GM18858 (cell line): ENCODE results near the gene PATZ1.
"Not testable (repeated sequence)": the region's sequence is repeated elsewhere in the genome, so short reads cannot be mapped to it uniquely, and the experiment has no call there.

Source experiments
- ATAC-seq: cut with Tn5 transposase; IDR thresholded peaks from one replicate; pipeline ENCODE4 v1.9.1; 2021; ENCODE audit not compliant: unreplicated experiment

Gene PATZ1, protein sequence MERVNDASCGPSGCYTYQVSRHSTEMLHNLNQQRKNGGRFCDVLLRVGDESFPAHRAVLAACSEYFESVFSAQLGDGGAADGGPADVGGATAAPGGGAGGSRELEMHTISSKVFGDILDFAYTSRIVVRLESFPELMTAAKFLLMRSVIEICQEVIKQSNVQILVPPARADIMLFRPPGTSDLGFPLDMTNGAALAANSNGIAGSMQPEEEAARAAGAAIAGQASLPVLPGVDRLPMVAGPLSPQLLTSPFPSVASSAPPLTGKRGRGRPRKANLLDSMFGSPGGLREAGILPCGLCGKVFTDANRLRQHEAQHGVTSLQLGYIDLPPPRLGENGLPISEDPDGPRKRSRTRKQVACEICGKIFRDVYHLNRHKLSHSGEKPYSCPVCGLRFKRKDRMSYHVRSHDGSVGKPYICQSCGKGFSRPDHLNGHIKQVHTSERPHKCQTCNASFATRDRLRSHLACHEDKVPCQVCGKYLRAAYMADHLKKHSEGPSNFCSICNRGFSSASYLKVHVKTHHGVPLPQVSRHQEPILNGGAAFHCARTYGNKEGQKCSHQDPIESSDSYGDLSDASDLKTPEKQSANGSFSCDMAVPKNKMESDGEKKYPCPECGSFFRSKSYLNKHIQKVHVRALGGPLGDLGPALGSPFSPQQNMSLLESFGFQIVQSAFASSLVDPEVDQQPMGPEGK

DNA sequence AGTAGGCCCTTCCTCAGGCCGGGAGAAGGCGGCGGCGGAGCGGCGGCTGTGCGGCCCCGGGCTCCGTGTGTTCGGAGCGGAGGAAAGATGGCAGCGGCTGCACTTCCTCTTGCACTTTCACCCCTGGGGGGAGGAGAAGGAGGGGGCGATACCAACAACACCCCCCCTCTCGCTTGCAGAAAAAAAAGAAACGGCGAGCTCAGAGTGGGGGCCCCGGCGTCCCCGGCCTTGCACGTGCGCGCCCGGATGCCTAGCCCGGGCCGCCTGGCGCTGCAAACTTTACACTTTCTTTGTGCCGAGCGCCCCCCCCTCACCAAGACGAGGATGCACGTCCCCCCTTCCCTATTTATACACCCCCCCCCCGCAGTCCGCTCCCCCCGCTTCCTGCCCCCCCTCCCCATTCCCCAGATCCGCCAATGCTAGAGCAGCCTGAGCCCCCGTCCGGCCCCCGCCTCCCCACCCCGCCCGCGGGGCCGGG is at the start of gene PATZ1:
Gene PATZ1, minus strand, starts transcription at position 92 of the 478 bp plus-strand sequence. CDS start 744 bp downstream, outside the sequence.
- ATAC-seq, result no peak

DNA sequence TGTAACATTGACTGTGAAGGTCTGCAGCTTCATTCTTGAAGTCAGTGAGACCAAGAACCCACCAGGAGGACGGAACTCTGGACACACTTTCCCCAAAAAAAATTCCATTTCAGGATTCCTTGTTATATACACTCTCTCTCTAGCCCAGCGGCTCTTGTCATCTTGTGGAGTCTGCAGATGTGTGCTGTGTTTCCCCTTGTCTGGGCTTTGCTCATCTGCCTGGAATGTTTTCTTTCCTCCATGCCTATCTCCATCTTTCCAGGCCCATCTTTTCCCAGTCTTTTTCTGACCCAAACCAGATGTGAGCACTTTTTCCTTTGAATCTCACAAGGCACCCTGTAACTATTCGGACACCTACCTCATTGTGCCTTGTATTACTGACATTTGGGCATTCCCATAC is 48.2 kb upstream of the PATZ1 start:
- no peak for ATAC-seq

DNA sequence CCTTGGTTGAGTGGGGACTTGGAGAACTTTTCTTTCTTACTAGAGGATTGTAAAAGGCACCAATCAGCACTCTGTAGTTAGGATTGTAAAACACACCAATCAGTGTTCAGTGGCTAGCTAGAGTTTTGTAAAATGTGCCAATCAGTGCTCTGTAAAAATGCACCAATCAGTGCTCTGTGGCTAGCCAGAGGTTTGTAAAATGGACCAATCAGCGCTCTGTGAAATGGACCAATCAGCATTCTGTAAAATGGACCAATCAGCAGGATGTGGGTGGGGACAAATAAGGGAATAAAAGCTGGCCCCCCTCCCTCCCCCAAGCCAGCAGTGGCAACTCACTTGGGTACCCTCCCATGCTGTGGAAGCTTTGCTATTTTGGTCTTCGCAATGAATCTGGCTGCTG is 47.7 kb upstream of the PATZ1 start:
- ATAC-seq, result no peak

DNA sequence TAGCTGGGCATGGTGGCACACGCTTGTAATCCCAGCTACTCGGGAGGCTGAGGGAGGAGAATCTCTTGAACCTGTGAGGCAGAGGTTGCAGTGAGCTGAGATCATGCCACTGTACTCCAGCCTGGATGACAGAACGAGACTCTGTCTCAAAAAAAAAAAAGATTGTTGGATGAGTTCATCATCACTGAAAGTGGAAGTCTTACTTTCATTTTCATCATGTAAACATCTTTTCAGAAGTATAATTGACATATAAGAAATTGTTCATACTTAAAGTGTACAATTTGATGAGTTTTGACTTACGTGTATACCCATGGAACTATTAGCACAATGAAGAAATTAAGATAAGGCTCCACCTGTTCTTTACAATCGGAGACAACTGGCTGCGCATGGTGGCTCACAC is 32.5 kb upstream of the PATZ1 start:
- not testable (repeated sequence) for ATAC-seq

DNA sequence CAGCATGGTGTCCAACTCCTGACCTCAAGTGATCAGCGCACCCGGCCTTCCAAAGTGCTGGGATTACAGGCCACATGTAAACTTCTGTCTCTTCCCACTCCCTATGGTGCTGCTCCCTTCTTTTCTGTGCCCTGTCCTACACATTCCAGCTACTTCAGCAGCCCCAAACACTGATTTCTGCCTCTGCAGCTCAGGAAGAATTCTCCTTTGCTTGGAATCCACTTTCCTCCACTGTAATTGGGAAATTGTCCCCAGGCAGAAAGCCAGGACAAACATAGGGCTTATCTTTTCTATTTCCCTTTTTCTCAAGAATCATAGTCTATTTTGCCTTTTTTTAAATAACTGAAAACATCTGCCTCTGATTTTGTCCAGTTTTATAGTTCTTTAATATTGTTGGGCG is 32.0 kb upstream of the PATZ1 start:
- no peak for ATAC-seq

DNA sequence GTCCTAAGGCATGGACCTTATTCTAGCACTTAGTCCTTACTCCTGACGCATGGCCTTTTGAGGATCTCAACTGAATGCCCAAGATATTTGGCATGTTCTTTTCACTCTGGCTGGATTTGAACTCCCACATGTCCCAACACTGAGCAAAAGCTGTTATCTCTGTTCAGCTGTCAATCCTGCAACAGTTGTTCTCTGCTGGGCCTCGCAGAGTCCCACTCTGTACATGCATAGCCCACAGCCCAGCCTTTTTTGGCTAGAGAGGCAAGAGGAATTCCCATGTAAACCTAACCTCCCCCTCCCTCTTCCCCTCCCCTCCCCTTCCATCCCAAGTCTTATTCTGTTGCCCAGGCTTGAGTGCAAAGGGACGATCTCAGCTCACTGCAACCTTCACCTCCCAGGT is 31.5 kb upstream of the PATZ1 start:
- ATAC-seq, result no peak

DNA sequence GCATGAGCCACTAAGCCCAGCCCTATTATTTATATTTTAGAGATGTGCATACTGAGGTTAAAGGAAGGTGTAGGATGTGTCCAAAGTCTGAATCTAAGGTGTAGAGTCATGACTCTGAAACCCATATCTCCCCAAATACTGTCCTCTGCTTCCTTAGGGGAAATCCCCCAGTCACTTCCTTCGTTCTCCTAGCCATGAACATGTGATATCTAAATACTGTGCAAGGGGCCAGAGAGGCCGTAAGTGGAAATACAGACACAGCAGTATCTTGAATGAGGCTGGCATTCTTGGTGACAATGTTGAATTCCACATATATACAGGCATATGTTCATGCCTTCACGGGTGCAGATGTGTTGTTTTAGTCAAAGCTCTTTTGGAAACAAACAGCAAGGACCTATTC is 21.3 kb upstream of the PATZ1 start:
- no peak for ATAC-seq

DNA sequence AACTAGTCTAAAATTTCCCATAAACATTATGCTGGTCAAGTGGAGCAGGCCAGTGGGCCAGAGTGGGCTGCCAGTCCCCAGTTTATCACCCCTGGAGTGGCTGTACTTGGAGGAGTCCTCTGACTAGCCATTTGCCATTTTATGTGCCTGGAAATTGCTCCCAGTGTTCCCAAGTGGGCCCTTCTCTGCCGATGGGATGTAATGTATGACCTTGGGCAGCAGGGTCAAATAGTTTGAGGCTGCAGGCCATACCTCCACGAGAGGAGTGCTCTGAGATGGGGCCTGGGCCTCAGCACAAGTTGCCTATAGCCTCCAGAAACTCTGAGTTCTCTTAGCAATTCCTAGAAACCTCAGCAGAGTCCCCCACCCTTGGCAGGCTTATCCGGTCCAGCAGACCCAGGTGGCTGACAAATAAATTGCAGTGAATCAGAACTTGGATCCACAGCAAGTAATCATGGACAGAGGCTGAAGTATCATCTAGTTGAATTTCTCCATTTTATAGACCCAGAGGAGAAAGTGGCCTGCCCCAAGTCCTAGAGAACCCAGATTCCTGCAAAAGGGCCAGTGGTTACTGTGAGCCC is 17.8 kb upstream of the PATZ1 start:
- ATAC-seq, result no peak

DNA sequence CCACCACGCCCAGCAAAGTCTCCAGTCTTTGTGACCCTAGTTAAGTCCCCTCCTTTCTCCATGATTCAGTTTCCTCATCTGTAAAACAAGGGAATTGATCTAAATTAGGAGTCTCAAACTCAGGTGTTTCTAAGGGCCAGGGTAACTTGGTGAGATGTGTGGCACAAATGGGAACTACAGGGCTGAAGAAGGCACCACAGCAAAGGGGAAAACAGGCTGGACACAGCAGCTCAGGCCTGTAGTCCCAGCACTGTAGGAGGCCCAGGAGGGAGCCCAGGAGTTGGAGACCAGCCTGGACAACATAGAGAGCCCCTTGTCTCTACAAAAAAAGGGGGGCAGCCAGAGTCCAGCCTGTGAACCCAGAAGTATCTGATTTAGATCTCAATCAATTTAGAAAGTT is 15.6 kb upstream of the PATZ1 start:
- no peak for ATAC-seq

DNA sequence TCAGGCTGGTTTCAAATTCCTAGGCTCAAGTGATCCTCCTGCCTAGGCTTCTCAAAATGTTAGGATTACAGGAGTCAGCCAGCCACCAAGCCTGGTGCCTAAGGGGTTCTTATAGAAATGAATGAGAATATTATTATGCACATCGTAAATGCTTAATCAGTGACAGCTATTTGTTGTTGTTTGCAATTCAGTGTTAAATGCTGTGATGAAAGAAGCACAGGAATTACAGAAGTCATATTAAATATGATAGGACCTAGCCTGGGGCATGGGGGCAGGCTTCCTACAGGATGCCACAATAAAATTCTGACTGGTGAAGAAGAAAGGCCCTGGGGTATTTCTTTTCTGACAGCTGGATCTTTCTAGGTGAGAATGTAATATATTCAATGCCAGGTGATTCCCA is 13.9 kb upstream of the PATZ1 start:
- no peak for ATAC-seq

DNA sequence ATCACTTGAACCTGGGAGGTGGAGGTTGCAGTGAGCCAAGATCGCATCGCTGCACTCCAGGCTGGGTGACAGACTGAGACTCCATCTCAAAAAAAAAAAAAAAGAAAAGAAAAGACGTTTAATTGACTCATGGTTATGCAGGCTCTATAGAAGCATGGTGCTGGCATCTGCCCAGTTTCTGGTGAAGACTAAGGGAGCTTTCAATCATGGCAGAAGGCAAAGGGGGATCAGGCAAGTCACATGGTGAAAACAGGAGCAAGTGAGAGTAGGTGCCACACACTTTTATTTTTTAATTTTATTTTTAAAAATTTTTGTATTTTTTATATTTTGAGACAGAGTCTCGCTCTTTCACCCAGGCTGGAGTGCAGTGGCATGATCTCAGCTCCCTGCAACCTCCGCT is 8.4 kb upstream of the PATZ1 start:
- no peak for ATAC-seq

DNA sequence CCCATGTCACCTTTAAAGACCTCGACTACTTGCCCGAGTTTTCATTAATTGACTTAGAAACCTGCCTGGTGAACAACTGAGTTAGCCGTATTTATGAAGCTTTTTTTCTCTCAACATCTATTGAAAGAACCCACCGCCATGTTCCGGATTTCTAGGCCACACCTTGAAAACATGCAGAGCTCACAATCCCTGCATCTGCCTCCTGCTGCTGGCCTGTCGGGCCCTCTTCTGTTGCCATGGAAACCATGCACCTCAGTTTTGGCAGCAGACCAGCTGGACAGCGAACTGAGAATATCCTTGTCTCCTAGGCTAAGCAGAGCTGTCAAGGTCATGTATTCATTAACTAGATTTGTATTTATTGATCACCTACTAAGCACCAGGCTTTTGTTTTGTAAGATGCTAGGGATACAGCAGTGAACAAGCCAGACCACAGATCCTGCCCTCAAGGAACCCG is 4.3 kb upstream of the PATZ1 start:
- ATAC-seq, result no peak

DNA sequence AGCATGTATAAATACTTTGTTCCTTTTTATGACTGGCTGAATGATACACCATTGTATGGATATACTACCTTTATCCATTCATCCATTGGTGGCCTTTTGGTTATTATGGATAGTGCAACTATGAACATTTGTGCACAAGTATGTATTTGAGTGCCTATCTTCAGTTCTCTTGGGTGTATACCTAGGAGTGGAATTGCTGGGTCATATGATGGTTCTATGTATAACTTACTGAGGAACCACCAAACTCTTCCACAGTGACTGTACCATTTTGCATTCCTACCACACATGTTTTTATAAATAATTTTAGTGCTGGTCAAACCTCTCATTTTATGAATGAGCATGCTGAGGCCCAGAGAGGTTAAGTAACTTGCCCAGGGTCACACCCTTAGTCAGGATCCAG is 3.8 kb upstream of the PATZ1 start:
- ATAC-seq, result no peak

DNA sequence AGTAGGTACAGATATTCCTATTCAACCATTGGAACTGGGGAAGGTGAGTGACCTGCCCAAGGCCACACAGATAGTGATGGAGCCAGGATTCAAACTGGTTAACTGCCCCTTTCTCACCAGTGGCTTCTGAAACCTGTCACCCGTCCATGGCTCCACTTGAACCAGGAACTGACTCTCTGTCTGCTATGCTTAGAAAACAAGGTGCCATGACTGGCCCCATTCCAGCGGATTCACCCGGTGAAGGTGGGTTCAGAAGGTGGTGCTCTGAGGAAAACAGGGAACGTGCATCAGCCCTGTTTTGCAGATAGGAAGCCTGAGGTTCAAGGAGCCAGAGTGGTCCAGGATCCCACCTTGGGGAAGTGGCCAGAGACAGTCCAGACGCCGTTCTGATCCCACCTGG is 2.6 kb upstream of the PATZ1 start:
- ATAC-seq, result no peak

DNA sequence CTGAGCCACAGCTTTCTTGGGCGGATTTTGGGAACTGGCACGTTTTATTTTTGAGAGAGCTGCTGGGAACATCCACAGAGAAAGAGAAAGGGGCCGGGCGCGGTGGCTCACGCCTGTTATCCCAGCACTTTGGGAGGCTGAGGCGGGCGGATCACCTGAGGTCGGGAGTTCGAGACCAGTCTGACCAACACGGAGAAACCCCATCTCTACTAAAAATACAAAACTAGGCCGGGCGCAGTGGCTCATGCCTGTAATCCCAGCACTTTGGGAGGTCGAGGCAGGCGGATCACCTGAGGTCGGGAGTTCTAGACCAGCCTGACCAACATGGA is 1.8 kb upstream of the PATZ1 start:
- ATAC-seq, result not testable (repeated sequence)

DNA sequence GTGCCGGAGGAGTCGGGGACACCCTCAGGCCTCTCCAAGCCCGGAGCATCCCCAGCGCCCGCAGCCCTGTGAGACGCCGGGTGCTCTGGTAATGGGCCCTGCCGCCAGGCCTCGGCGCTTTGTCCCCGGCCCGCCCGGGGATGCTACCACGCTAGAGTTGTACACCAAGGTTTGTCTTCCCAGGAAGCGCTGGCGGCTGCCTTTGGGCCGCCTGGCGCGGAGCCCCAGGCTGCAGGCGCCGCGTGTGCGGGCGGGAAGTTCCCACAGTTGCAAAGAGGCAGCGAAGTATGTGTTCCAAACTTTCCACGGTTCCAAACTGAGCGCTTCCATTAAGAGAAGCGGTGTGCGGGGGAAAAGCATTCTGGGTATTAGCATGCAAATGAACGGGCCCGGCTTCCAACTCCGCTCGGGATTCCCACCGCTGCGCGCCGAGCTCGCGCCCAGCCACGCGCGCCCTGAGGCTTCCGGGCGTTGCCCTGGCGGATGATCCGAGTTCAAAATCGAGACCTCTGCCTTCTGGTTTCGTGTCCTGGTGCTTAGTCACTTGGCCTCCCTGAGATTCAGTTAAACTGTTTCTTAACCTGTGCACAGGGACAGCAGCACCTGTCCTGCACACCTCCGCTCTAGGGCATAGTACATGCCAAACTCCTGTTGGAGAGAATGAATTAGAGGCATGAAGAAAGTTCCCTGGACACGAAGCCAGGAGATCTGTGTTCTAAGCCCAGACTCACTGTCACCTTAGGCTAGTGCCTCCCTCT is 1.3 kb upstream of the PATZ1 start:
- ATAC-seq, result no peak

DNA sequence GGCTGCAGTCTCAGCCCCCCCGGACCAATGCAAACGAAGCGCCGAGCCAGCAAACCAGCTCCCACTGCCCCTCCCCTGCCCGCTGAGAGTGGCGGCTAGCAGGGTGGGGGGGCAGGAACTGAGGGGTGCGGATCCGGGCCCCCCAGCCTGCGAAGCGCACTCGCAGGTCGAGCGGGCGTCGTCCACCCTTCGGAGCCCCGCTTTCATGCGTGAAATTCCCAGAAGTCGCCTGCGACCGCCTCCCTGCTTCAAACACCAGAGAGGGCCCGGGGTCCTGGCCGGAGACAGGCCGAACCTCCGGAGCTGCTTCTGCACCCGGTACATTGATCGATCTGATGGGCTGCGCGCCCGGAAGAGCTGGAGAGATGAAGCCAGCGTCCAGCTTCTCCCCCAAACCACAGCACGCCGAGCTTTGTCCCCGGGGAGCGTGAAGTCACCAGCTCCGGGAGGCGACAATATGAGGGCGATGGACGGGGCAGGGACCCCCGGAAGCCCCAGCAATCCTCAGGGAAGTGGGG is 646 bp upstream of the PATZ1 start:
- no peak for ATAC-seq

DNA sequence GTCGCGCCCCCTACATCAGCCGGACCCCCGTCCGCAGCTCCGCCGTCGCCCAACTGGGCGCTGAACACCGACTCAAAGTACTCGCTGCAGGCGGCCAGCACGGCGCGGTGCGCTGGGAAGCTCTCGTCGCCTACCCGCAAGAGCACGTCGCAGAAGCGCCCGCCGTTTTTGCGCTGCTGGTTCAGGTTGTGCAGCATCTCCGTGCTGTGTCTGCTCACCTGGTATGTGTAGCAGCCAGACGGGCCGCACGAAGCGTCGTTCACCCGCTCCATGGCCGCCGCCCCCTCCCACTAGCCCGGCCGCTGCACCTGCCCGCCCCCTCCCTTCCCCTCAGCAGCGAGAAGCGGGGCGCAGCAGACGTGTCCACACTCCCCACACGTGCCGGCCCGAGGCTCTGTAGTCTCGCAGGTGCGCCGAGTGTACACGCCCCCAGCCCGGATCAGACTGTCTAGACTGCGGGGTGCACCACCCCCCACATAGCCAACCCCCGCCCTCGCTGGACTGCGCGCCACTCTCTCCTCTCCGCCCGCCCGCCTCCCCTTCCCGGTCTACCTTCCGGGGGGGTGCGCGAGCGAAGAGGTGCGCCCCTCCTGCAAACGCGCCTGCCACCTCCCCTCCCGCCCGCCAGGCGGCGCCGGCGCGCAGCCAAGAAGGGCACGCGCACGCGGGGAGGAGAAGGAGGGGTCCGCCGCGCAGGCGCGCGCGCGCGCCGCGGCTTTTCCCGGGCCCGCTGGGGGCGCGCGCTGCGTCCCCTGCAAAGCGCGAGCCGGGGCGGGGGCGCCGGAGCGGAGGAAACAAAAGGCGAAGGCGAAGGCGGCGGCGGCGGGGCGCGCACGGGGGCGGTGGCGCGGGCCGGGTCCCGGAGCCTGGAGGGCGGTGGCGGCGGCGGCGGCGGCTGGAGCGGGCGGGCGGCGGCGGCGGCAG is 553 bp downstream of the PATZ1 start:
- no peak for ATAC-seq

DNA sequence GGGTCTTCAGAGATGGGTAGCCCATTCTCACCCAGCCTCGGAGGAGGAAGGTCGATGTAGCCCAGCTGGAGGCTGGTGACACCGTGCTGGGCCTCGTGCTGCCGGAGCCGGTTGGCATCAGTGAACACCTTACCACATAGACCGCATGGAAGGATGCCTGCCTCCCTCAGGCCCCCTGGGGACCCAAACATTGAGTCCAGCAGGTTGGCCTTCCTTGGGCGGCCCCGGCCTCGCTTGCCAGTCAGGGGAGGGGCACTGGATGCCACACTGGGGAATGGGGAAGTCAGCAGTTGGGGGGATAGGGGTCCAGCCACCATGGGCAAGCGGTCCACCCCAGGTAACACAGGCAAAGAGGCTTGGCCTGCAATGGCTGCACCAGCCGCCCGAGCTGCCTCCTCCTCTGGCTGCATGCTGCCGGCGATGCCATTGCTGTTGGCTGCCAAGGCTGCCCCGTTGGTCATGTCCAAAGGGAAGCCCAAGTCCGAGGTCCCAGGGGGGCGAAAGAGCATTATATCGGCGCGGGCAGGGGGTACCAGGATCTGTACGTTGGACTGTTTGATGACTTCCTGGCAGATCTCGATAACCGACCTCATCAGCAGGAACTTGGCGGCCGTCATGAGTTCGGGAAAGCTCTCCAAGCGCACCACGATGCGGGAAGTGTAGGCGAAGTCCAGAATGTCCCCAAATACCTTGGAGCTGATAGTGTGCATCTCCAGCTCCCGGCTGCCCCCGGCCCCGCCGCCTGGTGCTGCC is 1.4 kb downstream of the PATZ1 start:
- ATAC-seq, result no peak

DNA sequence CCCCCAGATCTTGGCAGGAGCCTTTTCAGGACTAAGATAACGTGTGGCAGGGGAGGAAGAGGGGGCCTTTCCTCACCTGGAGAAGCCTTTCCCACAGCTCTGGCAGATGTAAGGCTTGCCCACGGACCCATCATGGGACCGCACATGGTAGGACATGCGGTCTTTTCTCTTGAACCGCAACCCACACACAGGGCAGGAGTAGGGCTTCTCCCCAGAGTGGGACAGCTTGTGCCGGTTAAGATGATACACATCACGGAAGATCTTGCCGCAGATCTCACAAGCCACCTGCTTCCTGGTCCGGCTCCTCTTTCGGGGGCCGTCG is 1.9 kb downstream of the PATZ1 start:
- no peak for ATAC-seq
